Inflammatory macrophage (primary cell): ENCODE results near the gene TACSTD2.
A peak's percentile ranks its signal among the peaks of the same experiment; 100 is the strongest.
"Not testable (repeated sequence)": the region's sequence is repeated elsewhere in the genome, so short reads cannot be mapped to it uniquely, and the experiment has no call there.

Experiments
- DNase-seq, 2 donors: peaks; one replicate each; pipeline ENCODE4 v3.0.0-alpha.2; 2020 to 2022
- total RNA-seq, 18 experiments: gene quantifications; one replicate each; lab custom pipeline; 2026; ENCODE audit warnings: mixed read lengths in 6 of 18, inconsistent platforms in 2 of 18; lab: John Stamatoyannopoulos, UW

TACSTD2 gene, protein sequence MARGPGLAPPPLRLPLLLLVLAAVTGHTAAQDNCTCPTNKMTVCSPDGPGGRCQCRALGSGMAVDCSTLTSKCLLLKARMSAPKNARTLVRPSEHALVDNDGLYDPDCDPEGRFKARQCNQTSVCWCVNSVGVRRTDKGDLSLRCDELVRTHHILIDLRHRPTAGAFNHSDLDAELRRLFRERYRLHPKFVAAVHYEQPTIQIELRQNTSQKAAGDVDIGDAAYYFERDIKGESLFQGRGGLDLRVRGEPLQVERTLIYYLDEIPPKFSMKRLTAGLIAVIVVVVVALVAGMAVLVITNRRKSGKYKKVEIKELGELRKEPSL
- 0.16 to 38.8 (median 2.7) reads per million in 18 experiments for total RNA-seq

DNA sequence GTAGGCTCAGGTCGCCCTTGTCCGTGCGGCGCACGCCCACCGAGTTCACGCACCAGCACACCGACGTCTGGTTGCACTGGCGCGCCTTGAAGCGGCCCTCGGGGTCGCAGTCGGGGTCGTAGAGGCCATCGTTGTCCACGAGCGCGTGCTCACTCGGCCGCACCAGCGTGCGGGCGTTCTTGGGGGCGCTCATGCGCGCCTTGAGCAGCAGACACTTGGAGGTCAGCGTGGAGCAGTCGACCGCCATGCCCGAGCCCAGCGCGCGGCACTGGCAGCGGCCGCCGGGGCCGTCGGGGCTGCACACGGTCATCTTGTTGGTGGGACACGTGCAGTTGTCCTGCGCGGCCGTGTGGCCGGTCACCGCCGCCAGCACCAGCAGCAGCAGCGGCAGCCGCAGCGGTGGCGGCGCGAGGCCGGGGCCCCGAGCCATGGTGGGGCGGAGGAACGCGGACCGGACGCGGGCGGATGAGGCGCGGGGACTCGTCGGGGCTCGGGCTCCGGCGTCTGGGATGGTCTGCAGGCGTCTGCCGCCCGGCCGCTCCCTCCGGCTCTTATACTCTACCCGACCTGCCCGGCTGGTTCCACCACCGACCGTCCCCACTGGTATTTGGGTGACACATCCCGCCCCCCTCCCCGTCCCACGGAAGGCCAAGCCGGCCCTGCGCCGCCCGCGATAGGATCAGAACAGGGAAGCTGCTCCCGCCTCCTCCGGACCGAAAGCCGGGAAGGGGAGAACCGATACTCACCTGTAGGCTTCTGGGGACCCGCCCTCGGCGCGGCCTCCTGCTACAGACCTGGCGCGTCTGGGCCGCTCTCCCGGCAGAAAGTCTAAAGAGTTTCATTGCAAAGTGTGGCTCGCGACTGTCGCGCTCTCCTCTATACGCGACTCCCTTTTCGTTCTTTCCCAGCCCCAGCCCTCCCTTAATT is at the start of gene TACSTD2:
TSS of gene TACSTD2 (minus strand) at position 526 of the 927 bp plus-strand sequence. CDS start at position 430, 96 bp downstream.
- DNase-seq: peak in 1 of 2 donors; percentile 43

DNA sequence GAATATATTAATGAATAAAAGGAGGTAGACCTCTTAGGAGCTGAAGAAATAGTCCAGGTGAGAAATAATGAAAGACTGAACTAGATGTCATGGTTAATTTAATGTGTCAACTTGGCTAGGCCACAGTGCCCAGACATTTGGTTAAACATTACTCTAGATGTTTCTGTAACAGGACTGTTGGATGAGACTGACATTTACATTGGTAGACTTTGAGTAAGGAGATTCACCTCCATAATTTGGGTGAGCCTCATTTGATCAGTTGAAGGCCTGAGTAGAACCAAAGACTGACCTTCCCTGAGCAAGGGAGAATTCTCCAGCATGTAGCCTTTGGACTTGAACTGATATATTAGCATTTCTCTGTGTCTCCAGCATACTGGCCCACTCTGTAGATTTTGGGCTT is 49.2 kb upstream of the TACSTD2 start:
- no peak for DNase-seq

DNA sequence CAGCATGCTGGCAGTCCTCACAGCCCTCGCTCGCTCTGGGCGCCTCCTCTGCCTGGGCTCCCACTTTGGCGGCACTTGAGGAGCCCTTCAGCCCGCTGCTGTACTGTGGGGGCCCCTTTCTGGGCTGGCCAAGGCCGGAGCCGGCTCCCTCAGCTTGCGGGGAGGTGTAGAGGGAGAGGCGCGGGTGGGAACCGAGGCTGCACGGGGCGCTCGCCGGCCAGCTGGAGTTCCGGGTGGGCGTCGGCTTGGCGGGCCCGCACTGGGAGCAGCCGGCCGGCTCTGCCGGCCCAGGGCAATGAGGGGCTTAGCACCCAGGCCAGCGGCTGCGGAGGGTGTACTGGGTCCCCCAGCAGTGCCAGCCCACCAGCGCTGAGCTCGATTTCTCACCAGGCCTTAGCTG is 46.2 kb upstream of the TACSTD2 start:
- not testable (repeated sequence) for DNase-seq

DNA sequence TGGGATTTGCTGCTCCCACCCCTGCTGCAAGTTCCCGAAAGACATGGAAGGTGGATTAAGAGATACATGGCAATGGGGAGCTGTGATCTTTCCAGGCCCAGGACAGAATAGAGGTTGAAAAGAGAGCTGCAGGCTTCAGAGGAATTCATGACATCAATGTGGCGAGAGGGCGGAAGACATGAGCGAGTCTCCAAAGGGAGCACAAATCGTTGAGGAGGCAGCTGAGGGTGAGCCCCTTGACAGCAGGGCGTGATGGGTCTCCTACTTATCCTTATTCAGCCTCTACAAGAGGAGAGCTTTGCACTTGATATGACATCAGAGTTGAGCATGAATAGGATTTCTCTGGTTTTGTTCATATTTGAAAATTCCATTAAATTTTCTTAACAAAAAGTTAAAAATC is 45.5 kb upstream of the TACSTD2 start:
- DNase-seq: no peak

DNA sequence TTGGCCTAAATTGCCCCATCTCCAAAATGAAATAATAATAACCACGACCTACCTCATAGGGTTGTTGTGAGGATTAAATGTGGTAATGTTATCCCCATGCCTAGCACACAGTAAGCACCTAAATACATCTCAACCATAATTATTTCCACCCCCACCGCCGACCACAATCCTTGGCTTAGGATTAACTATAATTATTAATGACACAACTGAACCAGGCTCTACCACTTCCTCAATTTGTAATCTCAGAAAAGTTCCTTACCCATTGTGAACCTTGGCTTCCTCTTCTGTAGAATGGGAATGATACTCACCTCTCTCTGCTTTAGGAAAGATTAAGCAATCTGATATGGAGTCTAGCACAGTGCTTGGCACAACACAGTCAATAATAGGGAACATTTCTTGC is 44.3 kb upstream of the TACSTD2 start:
- DNase-seq: peak; percentile 40 to 58

DNA sequence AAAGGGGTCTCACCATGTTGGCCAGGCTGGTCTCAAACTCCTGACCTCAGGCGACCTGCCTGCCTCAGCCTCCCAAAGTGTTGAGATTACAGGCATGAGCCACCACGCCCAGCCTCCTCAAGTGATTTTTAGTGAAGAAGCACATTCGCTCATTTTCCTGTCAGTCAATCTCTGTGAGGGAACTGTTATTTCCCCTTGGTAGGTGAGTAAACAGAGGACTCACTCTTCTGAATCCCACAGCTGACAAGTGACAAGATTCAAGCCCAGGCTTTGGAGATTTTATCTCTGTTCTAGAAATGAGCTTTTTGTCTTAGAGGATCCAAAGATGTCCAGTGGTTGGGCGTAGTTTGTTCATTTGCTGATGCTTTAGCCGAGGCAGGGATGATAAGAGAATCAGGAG is 43.9 kb upstream of the TACSTD2 start:
- DNase-seq: peak; percentile 63 to 66

DNA sequence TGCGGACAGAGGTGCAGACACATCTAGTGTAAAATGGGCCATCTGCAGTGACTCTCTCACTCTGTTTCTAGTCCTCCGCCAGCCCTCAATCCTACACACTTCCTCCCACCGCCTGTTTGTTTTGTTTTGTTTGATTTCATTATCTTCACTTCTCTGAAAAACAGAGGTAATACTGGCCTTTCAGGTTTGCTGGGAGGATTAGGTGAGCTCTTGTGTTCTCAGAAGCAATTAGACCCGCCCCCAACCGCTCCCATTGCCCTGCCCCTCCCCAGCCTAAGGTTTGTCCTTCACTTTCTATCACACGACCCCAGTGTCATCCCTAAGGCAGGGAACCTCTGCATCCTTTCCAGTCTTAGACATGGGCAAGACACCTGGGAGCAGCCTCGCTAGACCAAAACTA is 43.2 kb upstream of the TACSTD2 start:
- peak; percentile 8 to 9 for DNase-seq

DNA sequence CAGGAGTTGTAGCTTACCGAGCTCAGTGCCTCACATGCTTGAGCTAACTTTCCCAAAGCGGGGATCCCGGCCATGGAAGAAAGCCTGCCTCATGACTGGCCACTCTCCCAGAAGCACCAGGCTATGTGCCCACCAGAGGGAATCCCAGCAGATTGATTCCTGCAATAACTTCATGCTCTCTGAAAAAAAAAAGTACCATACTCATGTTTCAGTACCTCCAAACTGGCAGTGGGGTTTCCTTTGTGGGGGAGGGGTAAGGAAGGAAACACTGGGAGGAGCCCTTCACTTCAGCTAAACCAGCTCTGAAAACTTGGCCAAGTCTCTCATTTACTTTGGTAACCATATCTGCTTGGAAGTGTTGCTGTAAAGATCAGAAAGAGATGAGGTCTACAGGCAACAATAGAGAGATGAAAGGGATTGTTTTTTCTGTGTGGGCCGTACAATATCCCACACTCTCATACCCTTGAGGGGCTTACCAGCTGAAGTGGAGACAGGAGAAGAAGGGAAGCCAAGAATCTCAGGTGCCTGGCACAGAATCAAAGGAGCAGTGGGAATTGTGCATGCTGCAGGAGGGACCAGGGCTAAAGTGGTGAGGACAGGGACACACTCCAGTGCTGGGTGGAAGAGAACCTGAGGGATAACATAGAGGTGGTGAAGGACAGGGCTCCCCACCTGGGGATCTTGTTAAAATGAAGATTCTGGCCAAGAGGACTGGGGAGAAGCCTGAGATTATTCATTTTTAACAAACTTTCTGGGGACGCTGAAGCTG is 42.4 kb upstream of the TACSTD2 start:
- peak; percentile 15 to 32 for DNase-seq

DNA sequence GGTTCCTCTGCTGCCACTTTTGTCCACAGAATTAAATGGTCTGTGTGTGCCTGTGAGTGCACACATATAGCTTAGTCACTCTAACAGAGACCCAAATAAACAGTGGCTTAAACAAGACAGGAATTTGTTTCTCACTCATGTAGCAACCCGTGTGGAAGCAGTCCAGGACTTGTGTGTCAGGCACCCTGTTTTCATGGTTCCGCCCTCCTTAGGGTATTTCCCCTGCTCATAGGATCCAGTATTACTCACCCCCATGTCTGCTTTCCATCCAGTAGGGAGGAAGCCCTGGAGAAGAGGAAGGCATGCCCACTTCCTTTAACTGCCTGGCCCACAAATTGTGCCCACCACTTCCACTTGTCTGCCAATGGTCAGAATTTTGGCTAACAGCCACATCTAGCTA is 41.3 kb upstream of the TACSTD2 start:
- DNase-seq: peak; percentile 96 to 98

DNA sequence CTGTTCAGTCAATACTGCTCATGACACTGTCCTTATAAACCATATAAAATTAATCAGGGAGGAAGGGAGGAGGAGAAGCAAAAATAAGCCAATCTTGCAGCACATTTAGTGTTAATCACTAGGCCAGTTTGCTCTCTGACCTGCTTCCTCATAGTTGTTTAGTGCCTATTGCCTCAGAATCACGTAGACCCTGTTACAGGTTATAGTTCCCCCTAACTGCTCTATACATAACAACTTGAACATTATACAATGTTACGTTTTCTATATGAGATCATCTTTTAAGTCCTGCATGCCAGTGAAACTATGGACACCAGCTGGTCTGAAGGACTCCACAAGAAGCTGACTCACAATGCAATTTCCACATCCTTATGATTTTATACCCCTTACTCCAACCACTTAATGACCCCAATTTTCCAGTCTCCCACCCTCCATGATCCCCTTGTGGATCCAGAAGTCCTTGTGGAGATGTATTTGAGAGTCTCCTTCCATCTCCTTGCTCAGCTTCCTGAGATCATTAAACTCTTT is 34.9 kb upstream of the TACSTD2 start:
- DNase-seq: peak; percentile 43 to 60

DNA sequence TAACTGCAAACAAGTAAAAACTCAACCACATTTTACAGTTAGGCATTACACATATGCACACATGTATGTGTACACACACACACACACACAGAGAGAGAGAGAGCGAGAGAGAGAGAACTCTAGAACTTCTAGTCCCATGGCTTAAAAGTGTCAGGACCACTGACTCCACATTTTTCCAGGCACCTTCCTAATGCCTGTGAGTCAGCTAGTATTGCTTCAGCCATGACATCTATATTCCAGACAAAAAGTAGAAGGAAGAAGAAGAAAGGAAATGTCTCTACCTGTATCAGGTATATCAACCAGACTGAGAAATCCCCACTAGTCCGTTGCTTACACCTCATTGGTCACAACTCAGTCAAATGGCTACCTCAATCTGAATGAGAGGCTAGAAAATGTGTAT is 31.9 kb upstream of the TACSTD2 start:
- no peak for DNase-seq

DNA sequence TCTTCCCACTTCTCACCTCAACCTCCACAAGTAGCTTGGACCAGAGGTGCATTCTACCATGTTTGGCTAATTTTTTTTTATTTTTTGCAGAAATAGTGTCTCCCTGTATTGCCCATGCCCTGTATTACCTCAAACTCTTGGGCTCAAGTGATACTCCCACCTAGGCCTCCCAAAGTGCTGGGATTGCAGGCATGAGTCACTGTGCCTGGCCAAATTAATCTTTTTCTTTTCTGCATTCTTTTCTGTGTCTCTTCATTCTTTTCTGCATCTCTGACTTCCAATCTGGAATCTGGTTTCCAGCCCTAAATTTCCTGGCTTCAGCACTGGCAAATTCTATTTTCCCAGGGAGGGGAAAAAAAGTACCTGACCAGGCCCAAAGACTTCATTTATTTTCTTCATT is 31.2 kb upstream of the TACSTD2 start:
- DNase-seq: no peak

DNA sequence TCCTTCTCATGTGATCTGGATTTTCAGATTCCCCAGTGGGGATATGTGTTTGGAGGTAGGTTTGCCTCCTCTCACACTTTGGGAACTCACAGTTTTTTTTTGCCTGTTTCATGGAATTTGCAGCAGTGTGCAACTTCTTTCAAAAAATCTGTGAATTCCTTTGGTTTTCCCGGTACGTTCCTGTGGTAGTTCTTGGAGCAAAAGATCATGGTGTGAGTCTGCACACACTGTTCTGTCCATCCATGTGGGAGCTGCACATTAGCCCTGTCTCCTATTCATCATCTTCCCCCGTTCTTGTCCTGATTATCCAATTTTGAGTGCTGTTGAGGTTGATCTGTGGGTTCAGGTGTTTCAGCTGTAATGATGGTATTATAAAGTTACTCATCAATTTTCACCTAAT is 30.3 kb upstream of the TACSTD2 start:
- no peak for DNase-seq

DNA sequence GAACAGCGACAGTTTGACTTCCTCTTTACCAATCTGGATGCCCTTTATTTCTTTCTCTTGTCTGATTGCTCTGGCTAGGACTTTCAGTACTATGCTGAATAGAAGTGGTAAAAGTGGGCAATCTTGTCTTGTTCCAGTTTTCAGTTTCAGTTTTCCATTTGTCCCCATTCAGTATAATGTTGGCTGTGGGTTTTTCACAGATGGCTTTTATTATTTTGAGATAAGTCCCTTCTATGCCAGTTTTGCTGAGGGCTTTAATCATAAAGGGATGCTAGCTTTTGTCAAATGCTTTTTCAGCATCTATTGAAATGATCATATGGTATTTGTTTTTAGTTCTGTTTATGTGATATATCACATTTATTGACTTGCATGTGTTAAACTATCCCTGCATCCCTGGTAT is 24.9 kb upstream of the TACSTD2 start:
- not testable (repeated sequence) for DNase-seq

DNA sequence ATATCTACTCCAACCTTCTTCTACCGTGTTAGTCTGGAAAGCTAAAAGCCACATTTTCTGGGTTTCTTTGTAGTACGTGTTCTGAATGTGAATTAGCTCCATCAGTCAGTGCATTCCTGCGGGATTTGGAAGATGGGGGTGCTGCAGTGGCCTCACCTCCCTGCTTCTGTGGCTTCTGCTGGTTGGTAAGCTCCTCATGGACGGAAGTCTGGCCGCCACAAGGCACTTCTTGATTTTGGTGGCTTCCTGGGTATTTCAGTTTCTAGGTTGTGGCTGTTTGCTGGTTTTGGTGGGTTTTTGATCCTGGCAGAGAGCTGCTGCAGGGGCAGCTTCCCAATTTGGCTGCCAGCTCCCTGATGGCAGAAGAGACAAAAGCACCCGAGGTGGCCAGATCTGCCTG is 20.9 kb upstream of the TACSTD2 start:
- DNase-seq: peak in 1 of 2 donors; percentile 19

DNA sequence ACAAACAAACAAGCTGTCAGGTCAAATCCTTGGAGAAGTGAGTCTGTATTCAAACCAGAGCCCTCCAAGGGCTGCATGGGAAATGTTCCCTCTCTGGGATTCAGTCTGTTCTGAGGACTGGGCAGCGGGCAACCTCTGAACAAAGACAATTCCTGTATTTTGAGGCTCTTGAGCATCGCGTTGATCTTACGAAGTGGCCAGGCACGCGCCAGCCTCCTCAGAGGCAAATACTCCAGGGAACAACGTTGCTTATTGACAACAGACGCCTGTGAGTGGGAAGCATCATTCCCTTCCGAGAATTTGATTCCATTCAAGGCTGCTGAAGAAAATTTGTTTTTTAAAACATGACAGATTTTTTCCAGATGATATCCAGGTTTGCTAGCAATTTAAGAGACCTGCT is 20.0 kb upstream of the TACSTD2 start:
- DNase-seq: no peak

DNA sequence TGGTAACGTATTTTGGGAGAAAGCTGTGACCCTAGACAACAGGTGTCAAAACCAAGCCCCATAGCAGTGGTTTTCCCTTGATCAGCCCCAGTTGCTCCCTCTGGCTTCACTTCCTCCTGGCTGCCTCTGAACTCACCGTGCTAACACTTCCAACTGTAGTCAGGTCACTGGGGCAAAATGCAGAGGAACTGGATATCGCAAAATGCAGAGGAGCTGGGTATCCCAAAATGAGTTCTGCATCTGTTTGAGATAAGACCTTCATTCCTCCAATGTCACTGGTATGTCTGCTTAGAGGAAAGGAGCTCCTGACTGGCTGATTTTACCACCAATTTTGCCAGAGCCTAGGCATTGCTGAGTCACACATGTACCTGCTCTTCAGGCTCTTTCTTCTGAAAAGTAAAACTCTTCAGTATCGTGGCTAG is 19.6 kb upstream of the TACSTD2 start:
- DNase-seq: no peak

DNA sequence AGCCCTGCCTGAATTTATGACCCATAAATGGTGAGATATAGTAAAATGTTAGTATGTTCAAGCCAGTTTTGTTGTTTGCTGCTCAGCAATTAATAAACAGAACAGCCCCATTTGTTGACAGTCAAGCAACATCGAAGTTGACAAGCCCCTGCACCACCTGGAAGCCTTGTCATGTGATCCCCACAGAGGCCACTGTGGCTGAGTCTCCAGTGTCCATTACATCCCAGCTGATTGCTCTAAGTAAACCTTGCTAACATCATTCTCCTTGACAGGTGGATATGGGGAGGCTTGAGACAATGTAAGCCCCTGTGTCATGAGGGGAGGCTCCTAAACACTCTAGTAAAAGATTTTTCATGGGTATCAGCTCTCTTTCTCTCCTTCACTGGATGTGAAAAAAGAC is 17.5 kb upstream of the TACSTD2 start:
- no peak for DNase-seq

DNA sequence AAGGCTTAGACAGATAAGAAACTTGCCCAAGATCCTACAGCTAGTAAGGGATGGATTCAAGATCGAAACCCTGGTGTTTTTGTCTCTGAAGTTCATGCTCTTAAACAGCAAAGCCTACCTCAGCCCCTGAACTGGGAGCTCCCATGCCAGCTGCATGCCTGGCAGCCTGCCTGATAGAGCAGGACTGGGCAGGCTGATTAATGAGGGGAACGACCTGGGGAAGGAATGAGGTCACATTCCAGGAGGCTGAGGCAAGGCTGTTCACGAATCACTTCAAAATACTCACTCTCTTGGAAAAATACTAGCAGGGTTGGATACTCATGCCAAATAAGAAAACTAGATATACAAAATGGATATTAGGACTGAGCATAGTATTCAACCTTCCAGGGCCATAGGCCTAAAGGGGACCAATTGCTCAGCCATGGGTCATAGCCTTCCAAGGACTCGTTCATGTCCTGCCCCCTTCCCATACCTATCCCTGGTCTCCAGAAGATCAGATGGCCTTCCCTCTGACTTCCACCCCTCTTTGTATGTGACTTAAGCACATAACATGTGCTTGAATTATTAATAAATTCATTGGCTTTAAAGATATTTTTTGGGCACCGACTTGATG is 15.6 kb upstream of the TACSTD2 start:
- DNase-seq: no peak

DNA sequence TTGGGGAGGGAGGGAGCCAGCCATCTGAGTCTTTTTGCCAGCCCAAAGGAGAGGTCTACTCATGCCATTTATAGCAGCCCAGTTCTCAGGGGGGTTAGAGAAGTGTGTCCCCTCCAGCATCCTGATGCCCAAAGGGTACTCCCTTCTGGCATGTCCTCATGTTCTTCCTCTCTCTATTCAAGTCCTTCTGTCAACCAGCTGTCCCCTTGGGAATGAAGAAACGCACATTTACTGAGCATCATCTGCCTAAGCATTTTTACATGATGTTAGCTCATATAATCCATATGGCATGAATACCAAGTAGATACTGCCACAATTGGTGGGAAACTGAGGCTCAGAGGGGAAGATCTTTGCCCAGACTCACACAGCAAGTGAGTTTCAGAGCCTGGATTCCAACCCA is 14.8 kb upstream of the TACSTD2 start:
- no peak for DNase-seq

DNA sequence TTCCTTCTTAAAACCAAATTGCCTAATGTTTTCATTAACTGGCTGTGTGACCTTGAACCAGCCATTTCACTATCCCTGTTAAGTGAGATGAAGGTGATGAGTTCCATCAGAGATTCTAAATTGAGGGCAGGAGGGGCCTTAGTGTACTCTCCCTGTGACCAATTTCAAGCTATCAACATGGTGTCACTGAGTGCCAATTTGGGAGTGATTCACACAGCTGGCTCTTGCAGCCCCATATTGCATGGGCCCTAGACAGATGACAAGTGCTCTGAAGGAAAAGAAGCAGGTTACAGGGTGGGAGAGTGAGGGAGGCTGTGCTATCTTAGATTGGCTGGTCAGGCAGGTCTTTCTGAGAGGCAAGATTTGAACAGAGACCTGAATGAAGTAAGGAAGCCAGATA is 13.0 kb upstream of the TACSTD2 start:
- no peak for DNase-seq

DNA sequence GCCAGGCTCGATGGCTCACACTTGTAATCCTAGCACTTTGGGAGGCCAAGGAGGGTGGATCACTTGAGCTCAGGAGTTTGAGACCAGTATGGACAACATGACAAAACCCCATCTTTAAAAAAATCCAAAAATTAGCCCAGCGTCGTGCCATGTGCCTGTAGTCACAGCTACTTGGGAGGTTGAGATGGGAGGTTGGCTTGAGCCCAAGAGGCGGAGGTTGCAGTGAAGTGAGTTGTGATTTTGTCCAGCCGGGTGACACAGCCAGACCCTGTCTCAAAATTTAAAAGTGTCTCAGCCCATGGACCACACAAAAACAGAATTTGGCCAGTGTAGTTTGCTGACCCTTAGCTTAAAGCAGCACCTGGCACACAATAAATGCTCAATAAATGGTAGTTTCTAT is 11.3 kb upstream of the TACSTD2 start:
- no peak for DNase-seq
